ENCODE results near the gene MYT1. TPM values are rescaled to one million over a fixed set of nuclear protein-coding genes. Genes with fewer than 3 reads are reported as not detected.

Gene MYT1
- total RNA-seq, 1 donor from 2014 or later = not detected

- DNase-seq (ENCODE audit: low spot score) = no peak
- intact Hi-C loops (cut with DNase I) = no loop called here
Observed at GRCh38 chr20:64152906-64153305, 11.3 kb upstream of the MYT1 start.

DNA sequence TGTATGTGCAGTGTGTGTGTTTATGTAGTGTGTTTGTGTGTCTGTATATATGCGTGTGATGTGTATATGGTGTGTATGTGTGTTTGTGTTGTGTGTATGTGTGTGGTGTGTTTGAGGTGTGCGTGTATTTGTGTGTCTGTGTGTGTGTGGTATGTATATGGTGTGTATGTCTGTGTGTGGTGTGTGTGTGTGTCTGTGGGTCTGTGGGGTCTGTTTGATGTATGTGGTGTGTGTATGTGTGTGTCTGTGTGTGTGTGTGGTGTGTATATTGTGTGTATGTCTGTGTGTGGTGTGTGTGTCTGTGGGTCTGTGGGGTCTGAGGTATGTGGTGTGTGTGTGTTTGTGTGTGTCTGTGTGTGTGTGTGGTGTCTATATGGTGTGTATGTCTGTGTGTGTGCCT lies 10.8 kb upstream of the MYT1 start:
- intact Hi-C loops (cut with DNase I) = no loop called here

GRCh38 chr20:64153861-64154589 lies 10.2 kb upstream of the MYT1 start:
- intact Hi-C loops (cut with DNase I) = no loop called here
- no peak for DNase-seq (ENCODE audit: low spot score)

More for the DNA sequence above, 10.8 kb upstream of the MYT1 start:
- no peak for DNase-seq (ENCODE audit: low spot score)

DNA sequence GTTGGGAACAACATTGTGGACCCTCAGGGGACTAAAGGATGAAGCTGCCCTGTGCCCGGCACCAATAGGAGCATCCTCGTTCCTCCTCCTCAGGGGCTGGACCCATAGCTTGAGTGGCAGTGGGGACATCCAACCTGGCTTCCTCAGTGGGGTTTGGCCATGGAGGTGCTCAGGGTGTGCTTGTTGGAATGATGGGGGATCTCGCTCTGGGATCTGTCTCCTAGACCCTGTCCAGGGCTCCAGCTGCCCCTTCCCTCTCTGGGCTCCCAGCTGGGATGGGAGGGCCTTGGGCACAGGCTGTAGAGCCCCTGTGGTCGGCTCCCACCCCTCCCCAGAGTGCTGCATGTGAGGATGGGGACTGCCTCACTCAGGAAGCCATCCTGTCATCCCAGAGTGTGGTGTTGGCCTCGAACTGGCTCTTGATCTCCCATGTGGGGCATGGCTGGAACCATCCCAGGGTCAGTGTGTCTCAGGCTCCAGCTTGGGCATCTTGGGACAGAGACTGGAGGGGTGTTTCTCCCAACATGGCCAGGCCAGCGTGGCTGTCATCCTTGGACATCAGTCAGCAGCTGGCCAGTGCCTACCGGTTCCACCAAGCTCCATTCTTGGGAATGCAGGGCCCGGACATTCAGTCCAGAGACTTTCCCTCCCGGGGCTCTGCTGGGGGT lies 9.5 kb upstream of the MYT1 start:
- intact Hi-C loops (cut with DNase I) = no loop called here

GRCh38 chr20:64155258-64156135 lies 8.8 kb upstream of the MYT1 start:
- intact Hi-C loops (cut with DNase I) = no loop called here
- no peak for DNase-seq (ENCODE audit: low spot score)

More for the DNA sequence above, 9.5 kb upstream of the MYT1 start:
- no peak for DNase-seq (ENCODE audit: low spot score)

DNA sequence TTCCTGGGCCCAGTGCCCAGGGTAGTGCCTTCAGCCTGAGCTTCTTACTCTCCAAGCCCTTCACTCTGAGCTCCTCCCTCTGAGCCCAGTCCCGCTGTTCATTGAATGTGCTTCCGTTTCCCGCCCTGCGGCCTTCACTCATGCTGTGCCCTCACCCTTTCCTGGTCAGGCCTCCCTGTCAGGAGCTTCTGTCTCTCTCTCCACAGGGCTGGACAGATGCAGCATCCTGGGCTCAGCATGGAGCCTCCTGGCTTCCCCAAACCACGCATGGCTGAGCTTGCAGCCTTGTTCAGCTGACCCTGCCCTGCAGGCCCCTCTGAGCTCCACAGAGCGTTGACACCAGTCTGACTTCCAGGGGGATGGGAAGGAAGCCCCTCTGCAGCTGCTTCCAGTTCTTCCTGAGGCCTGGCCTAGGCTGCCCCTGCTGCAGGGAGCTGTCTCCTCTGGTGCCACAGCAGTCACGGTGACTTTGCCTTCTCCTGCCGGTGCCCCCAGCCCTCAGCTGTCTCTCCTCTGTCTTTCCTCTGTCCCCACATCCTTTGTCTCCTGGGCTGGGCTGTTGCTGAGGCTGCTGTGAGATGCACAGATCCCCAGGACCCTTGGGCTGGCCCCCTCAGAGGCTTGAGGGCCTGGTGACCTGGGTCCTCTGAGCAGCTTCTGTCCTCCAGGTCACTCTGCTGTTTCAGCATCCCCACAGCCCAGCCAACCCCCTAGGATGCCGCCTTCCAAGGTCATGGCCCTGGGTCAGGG lies 7.9 kb upstream of the MYT1 start:
- DNase-seq (ENCODE audit: low spot score) = no peak
- intact Hi-C loops (cut with DNase I) = no loop called here

DNA sequence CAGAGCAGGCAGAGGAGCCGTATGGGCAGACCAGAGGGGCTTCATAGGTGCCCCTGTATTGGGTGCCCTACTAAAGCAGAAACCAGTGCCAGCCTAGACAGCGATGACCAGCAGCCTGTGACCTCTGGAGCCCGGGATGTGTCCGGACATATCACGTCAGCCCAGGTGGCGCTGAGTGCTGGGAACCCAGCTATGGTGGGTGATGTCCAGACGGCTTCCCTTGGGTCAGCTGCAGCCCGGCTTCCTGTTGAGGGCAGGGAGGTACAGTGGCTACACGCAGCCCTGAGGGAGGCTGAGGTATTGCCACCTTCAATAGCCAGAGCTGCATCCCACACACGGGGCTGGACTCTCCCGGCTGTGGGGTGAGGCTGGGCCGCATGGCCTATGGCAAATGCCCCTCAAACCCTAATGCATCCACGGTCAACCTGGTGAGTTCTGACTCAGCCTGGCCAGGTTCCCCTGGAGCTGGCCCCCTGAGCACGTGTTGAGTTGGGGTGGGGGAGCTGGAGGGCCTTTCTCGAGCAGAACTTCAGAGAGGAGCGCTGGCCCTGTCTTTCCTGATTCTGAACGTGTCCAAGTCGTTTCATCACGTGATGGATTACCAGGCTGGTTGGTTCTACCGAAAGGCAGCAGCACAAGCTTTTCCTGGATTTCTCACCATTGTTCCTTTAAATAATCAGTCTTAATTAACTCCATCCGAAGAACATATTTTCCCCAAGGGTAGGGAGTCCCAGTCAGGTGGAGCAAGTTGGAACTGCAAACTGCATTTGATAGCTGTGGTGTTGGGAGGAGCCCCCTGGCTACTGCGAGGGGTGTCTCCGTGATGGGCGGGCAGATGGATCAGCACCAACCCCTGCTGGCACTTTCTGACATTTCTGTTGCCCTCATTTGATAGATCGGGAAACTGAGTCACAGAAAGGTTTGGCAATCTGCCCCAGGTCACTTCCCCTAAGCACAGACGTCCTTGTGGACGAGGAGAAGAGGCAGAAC lies 7.1 kb upstream of the MYT1 start:
- intact Hi-C loops (cut with DNase I) = no loop called here
- no peak for DNase-seq (ENCODE audit: low spot score)

- DNase-seq (ENCODE audit: low spot score) = no peak
Observed at GRCh38 chr20:64157878-64158277, 6.4 kb upstream of the MYT1 start.

DNA sequence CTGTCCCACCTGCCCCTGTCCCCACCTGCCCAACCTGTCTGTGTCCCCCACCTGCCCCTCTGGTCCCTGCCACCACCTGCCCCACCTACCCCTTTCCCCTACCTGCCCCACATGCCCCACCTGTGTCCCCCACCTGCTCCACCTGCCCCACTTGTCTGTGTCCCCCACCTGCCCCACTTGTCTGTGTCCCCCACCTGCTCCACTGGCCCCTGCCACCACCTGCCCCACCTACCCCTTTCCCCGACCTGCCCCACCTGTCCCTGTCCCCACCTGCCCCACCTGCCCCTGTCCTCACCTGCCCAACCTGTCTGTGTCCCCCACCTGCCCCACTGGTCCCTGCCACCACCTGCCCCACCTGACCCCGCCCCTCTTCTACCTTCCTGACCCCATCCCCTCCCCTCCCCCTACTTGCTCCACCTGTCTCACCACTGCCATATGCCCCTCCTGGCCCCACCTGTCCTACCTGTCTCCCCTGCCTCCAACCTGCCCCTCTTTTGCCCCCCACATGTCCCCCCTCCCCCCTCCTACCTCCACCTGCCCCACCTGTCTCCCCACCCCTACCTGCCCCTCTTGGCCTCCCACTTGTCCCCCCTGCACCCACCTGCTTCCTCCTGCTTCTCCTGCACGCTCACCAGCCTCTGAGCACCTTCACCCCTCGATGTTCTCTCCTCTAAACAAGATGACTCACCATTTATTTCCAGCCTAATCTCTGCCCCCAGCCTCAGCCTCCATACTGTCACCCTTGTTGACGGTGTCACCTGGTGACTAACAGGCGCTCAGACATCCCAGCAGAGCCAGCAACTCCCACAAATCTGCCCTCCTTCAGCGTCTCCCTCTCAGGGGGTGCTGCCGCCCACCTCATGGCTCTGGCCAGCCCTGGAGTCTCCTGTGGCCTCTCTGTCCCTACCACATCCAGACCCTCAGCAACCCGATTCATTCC lies 5.6 kb upstream of the MYT1 start:
- intact Hi-C loops (cut with DNase I) = no loop called here
- DNase-seq (ENCODE audit: low spot score) = no peak

More at GRCh38 chr20:64157878-64158277, 6.4 kb upstream of the MYT1 start:
- intact Hi-C loops (cut with DNase I) = no loop called here

- no peak for DNase-seq (ENCODE audit: low spot score)
- intact Hi-C loops (cut with DNase I) = no loop called here
Observed at GRCh38 chr20:64159286-64159680, 5.0 kb upstream of the MYT1 start.

DNA sequence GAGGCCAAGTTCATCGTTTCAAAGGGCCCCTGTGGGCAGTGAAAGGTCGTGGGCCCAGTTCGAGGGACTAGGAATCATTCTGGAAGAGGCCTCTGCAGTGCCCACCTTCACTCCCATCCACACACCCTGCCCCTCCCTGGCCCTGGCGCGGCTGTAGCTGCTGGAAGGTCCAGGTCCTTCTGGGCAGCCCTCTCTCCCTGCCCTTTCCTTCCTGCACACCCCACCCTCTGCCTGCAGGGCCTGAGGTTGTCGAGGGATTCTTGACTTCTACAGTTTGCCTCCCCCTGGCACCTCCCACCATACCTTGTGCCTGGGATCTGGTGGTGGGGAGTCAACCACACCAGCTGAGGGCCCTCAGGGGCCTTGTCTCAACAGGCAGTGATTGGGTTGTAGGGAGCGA lies 4.5 kb upstream of the MYT1 start:
- no peak for DNase-seq (ENCODE audit: low spot score)
- intact Hi-C loops (cut with DNase I) = no loop called here

- no peak for DNase-seq (ENCODE audit: low spot score)
- intact Hi-C loops (cut with DNase I) = no loop called here
Observed at GRCh38 chr20:64160118-64160517, 4.1 kb upstream of the MYT1 start.

- DNase-seq (ENCODE audit: low spot score) = no peak
Observed at GRCh38 chr20:64160526-64161355, 3.5 kb upstream of the MYT1 start.

GRCh38 chr20:64161356-64162238 lies 2.7 kb upstream of the MYT1 start:
- no peak for DNase-seq (ENCODE audit: low spot score)
- intact Hi-C loops (cut with DNase I) = no loop called here

More at GRCh38 chr20:64160526-64161355, 3.5 kb upstream of the MYT1 start:
- intact Hi-C loops (cut with DNase I) = no loop called here

DNA sequence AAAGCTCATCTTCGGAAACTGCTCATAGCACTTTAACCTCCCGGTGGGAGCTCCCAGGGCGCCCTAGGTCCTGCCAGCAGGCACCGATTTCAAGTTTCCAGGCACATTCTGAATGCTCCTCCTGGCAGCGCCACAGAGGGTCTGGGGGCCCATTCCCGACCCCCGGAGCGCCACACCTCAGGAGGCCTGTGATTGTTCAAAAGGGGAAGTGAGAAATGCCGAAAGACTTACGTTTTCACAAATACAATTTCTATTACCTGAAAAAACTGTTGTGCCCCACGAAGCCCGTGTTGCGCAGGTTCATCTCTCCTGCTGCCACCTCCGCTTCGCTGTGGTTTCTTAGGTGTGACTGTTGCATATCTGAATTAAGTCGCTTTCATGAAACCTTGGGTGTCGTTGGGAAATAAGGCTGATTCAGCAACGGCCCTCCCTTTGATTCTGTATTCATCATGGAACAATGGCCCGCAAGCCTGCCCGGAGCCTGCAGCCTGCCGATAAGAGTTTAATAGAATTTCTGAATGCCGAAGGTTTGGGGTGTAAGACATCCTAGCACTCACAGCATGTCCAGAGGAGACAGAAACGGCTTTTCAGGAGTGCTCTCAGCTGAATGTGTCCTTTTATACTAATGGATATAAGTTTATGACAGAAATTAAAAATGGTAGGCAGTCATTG lies 1.9 kb upstream of the MYT1 start:
- DNase-seq (ENCODE audit: low spot score) = no peak
- intact Hi-C loops (cut with DNase I) = no loop called here
